GM21576 (cell line): Measurements from ENCODE around the gene COG4.

Source experiments
- ATAC-seq: cut with Tn5 transposase; IDR thresholded peaks from one replicate; pipeline ENCODE4 v1.9.1; 2021; ENCODE audit warnings: mild to moderate bottlenecking, moderate library complexity; ENCODE audit not compliant: unreplicated experiment

The COG4 gene

GRCh38 chr16:70434484-70435260 lies 88.7 kb downstream of the COG4 start:
- ATAC-seq, result no peak

GRCh38 chr16:70433458-70434103 lies 89.8 kb downstream of the COG4 start:
- no peak for ATAC-seq

DNA sequence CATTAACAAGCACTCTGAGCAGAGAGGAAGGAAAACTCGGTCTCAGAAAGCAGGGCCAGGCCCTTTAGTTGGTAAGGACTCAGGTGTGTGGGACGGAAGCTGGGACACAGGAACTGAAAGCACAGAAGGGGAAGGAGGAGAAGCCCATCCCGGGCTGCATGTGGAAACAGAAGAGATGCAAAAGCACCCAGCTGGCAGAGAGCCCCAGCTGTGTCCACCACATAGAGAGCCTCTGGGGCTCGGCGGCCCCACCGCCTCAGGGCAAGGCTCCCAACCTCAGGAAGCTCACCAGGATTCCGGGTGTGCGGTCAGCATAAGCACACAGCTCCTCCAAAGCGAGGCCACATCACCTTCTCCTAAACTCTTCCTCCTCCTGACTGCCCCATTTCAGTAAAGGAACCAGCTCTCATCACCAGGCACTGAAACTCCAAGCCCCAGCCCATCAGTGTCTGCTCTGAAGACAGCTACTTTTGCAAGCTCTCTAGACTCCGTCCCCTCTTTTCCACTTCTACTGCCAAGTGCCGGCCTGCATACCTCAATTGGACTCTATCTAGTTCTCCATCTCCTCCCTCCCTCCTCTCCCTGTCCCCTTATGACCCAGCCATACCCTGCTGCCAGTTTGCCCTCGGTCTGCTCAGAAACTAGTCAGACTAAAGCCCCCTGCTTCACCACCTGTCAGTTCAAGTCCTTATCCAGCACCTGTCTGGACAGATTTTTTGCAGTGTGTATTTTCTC lies 90.5 kb downstream of the COG4 start:
- peak; percentile 25 for ATAC-seq

- ATAC-seq, result no peak
Measured at GRCh38 chr16:70432356-70432722, 91.0 kb downstream of the COG4 start.

GRCh38 chr16:70430667-70431536 lies 92.5 kb downstream of the COG4 start:
- ATAC-seq, result peak; percentile 42
